Measurements from ENCODE around the gene PHACTR3.
"Not testable (repeated sequence)": the region's sequence is repeated elsewhere in the genome, so short reads cannot be mapped to it uniquely, and the experiment has no call there.

PHACTR3 gene

GRCh38 chr20:59591061-59591460 is 13.3 kb upstream of the PHACTR3 start:
- no peak for DNase-seq

DNA sequence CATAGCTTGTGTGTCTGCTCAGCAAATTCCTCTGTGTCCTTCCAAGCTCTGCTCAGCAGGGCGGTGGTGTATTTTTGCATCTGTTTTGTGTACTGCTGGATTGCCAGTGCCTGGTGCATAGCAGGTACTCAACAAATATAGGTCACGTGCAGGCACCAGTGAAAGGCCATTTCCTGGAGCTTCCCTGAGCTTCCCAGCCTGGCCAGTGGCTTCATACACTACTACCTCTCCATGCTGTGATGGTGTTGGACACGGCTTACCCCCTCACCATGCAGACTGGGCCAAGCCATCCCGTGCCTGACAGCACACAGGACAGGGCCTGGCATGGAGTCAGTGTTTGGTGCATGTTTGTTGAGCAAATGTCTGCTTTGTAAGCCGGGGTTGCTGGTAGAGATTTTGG is 7.7 kb upstream of the PHACTR3 start:
- DNase-seq: no peak

DNA sequence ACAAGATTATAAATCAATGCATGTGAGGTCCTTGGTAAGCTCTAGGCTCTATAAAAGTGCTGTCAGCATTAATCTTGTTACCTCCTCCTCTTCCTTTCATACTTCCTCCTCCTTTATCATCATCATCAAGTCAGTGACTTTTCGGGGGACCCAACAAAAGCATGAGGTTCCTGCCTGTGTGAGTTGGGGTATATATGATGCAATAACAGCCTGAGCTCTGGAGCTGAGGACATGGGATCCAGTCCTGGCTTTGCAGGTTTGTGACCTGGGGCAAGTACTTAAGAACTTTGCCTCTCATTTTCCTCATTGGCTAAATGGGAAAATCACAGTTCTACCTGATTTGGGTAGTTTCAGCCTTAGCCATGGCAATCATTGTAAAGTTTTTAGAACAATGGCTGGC is 7.1 kb upstream of the PHACTR3 start:
- DNase-seq: no peak

DNA sequence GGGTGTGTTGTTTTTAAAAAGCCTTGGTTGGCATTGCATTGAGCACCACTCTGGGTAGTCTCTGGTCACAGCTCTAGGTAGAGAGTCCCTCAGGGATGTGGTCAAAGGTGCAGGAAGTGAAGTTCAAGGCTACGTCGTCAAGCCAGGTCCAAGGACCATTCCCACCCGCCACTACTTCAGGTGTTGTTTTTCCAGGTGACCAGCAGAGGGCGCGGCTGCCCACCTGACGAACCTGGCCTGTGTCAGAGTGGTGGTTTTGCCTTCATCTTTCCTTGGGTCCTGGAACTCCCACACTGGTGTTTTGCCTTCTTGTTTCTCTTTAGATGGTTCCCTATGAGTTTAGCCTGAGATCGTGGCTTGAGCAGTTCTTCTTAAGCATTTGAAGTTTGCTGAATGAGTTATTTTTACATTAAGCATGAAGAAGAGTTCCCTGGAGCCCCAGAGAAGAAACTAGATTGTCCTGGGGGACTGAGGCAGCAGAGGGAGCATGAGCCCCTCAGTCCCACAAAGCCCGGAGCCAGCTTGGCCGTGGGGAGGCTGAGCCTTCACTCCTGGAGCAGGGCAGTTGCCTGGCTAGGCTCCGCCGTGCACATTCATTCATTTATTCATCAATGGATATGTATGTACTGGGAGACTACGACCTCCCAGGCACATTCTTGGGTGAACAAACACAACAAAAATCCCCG is 5.6 kb upstream of the PHACTR3 start:
- DNase-seq: peak; percentile 55

DNA sequence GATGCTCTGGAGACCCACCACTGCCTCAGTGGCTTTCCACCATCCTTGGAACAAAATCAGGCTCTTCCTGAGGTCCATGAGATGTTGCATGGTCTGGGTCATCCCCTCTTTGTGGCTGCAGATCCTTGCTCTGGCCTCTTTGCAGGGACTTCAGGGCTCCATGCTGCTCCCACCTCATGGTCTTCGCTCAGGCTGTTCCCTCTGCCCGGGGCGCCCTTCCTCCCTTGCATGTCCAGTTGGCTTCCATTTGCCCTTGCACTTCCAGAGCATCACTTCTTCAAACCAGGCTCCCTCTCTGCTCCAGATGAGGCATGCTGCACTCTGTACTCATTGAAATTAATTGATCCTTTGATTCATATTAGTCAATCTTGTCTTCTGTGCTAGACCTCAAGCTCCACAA is 4.4 kb upstream of the PHACTR3 start:
- no peak for DNase-seq

- no peak for DNase-seq
Observed at GRCh38 chr20:59600472-59600871, 3.9 kb upstream of the PHACTR3 start.

GRCh38 chr20:59602546-59603080 is 1.7 kb upstream of the PHACTR3 start:
- DNase-seq: no peak

- no peak for DNase-seq
Observed at GRCh38 chr20:59603176-59603575, 1.2 kb upstream of the PHACTR3 start.

GRCh38 chr20:59604741-59605600 is 631 bp downstream of the PHACTR3 start:
- no peak for DNase-seq

- no peak for DNase-seq
Observed at GRCh38 chr20:59605601-59606364, 1.4 kb downstream of the PHACTR3 start.

- no peak for DNase-seq
Observed at GRCh38 chr20:59606566-59606965, 2.2 kb downstream of the PHACTR3 start.

- DNase-seq: no peak
Observed at GRCh38 chr20:59608396-59608795, 4.1 kb downstream of the PHACTR3 start.

- DNase-seq: no peak
Observed at GRCh38 chr20:59608871-59609270, 4.5 kb downstream of the PHACTR3 start.

DNA sequence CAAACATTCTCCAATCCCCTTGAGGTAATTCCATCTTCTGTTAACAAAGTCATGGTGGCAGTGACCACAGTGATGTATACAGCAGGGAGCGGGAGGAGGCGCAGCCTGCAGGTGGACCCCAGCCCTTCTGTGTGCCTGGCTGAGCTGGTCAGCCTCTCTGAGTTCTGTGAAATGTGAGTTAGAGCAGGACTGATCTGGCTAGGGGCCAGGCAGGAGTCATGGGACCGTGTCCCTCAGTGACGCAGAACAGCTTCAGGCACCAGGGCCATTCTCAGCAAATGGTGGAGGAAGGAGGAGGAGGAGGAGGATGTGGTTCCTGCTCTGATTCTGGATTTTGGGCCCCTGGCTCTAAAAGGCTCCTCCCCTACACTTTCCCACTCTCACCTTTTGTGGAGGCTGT is 6.9 kb downstream of the PHACTR3 start:
- no peak for DNase-seq

GRCh38 chr20:59613861-59614260 is 9.5 kb downstream of the PHACTR3 start:
- DNase-seq: no peak

GRCh38 chr20:59614714-59615113 is 10.4 kb downstream of the PHACTR3 start:
- DNase-seq: no peak

DNA sequence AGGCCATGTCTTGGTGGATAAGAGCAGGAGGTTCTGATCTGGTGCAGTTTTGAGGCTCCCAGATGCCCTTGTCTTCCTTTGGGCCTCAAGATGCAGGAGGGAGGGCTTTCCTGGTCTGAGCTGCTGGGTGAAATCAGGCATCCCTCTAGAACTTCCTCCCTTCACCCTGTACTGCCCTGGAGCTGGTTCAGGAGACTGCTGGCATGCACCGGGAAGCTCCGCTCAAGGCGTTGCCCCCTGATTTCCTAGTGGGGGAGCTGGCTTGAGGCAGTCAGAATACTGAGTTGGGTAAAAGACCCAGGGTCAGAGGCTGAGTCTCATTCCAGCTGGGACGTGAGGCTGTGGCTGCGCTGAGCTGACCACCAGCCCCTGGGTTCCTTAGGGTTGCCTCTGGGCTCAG is 12.0 kb downstream of the PHACTR3 start:
- no peak for DNase-seq

- DNase-seq: no peak
Observed at GRCh38 chr20:59617221-59617620, 12.9 kb downstream of the PHACTR3 start.

GRCh38 chr20:59618131-59618530 is 13.8 kb downstream of the PHACTR3 start:
- no peak for DNase-seq

- DNase-seq: not testable (repeated sequence)
Observed at GRCh38 chr20:59618585-59618984, 14.2 kb downstream of the PHACTR3 start.

DNA sequence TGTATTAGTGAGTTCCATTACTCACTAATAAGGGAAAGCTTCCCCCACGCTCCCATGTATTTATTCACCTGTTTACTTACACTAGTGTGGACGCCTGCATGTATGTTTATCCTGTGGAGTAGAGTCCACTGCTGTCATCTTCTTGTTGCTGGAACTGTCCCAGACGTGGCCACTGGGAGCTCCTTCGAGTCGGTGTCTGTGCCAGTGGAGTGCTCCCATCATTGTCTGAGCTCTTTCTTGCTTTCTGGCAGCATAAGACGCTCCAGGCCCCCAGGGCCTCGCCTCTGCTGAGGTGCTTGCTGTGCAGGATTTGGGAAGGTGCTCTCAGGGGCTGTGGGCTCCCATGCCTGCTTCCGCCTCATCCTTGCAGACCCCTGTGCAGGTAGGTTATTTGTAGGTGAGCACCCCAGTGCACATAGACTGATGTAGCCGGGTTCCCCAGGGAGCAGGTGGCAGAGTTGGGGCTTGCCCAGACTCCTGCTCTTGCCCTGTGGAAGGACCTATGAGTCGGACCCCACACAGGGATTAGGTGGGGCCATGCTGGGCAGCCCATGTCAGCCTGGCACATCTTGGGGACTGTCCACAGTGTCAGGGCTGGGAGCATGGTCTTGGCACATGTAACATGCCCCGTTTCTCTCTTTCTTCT is 16.6 kb downstream of the PHACTR3 start:
- no peak for DNase-seq

GRCh38 chr20:59622496-59622895 is 18.2 kb downstream of the PHACTR3 start:
- no peak for DNase-seq

GRCh38 chr20:59623133-59623532 is 18.8 kb downstream of the PHACTR3 start:
- no peak for DNase-seq
